GM12874 (cell line): Measurements from ENCODE around the gene CD164.

ENCODE experiments used
- TF ChIP-seq, protein P1 (sequence below): IDR thresholded peaks from 2 replicates; pipeline ENCODE4 v1.5.1; 2011; ENCODE audit warnings: low read depth, mild to moderate bottlenecking, control low read depth, low read length, moderate library complexity; ENCODE audit not compliant: insufficient read depth

Gene CD164

DNA sequence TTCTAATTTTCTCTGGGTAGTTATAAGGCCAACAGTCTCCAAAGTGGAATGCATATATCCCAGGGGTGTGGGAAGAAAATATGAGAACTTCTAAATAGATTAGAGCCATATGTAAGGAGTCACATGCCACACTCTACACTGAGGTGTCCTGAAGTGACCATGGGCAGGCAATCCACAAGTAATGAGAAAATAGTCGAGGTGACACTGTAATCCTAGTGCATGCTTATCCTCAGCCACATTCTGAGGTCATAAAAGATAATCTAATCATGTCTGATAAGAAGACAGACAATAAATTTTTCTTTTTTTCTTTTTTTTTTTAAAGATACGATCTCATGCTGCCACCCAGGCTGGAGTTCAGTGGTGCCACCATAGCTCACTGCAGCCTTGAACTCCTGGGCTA is 62.2 kb downstream of the CD164 start:
- TF ChIP-seq, protein P1, sequence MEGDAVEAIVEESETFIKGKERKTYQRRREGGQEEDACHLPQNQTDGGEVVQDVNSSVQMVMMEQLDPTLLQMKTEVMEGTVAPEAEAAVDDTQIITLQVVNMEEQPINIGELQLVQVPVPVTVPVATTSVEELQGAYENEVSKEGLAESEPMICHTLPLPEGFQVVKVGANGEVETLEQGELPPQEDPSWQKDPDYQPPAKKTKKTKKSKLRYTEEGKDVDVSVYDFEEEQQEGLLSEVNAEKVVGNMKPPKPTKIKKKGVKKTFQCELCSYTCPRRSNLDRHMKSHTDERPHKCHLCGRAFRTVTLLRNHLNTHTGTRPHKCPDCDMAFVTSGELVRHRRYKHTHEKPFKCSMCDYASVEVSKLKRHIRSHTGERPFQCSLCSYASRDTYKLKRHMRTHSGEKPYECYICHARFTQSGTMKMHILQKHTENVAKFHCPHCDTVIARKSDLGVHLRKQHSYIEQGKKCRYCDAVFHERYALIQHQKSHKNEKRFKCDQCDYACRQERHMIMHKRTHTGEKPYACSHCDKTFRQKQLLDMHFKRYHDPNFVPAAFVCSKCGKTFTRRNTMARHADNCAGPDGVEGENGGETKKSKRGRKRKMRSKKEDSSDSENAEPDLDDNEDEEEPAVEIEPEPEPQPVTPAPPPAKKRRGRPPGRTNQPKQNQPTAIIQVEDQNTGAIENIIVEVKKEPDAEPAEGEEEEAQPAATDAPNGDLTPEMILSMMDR = no peak

DNA sequence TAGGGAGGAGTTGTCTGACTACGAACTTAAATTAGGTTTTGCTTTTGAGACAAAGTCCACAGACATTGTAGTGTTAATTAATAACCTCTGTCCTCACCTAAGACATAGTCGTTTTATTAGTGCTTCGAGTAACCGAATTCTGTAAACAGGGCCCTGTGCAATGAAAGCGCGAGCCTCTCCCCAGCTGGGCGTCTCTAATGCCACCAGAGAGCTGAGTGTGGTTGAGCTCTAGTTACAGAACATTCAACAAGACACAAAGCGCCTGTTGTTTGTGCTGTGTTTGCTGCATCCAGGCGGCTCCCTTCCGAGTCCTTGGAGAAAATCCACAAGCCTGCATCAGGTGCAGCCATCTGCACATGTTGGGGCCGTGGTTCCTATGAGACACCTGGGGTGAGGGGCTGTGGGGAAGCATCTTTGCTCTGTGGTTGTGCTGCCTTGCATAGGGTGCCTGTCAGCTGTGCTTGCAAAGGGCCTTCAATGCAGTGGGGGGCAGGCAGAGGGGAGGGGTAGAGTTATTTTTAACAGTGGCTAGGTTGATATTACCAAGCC is 63.9 kb downstream of the CD164 start:
- TF ChIP-seq, protein P1 = no peak

DNA sequence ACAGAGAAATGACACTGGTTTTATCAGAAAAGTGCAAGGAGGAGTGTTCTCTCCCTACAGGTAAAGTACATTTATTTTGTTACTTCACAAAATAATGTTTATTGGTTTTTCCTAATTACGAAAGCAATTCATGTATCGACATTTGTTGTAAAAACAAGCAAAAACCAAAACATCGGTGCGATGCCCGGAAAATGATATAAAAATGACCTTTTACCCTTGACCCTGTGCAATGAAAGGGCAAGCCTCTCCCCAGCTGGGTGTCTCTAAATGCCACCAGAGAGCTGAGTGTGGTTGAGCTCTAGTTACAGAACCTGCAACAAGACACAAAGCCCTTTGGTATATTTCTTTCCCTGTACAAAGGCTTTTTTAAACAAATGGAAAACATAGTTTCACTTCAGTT is 65.4 kb downstream of the CD164 start:
- TF ChIP-seq, protein P1 = no peak
